Measurements from ENCODE around the gene PRPF40A. TPM values are rescaled to one million over a fixed set of nuclear protein-coding genes. Genes with fewer than 3 reads are reported as not detected.

Gene PRPF40A
- total RNA-seq, 1 donor from 2014 or later, result 152 TPM

DNA sequence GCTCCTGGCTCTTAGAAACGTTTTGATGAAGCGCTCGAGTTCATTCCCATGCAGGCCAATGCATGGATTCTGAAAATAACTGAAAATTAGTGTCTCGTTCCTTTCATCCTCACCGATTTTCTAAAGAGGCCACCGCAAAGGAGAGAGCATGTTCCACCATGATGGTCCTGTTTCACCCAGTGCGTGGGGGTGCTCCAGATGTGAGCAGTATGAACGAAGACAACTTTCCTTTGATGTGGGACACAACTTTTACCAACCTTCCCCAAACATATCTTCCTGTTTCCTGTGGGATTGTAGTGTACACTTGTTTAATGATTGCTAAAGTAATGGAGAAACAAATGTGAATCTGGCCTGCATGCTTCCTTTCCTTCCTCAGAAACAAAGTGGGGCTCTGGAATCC lies 114.5 kb downstream of the PRPF40A start:
- Mint-ChIP-seq H3K36me3 (ENCODE audit: low read depth) (no peaks in the 10 kb centered on the region), H3K27me3 (ENCODE audit: insufficient read depth) (no peaks in the 10 kb centered on the region), H3K9me3 (no peaks in the 10 kb centered on the region), H3K4me1 (ENCODE audit: low read depth) (no peaks in the 10 kb centered on the region), H3K4me3 (no peak overlapping the region), H3K27ac (no peak overlapping the region)
- DNase-seq (ENCODE audit: low spot score), result no peak
- intact Hi-C loops (cut with micrococcal nuclease), result no loop called here

Other genes with a start within 250 kb of the PRPF40A start
- gene ARL6IP6, start 1.2 kb upstream of the PRPF40A start, total RNA-seq, result 30.2 and 31.7 TPM in 2 replicates